ENCODE data around the gene XK. TPM values are rescaled to one million over a fixed set of nuclear protein-coding genes. Genes with fewer than 3 reads are reported as not detected.
A peak's percentile ranks its signal among the peaks of the same experiment; 100 is the strongest.

XK gene
- total RNA-seq, 2 experiments from 2014 or later: 0.07 TPM; not detected in 1

DNA sequence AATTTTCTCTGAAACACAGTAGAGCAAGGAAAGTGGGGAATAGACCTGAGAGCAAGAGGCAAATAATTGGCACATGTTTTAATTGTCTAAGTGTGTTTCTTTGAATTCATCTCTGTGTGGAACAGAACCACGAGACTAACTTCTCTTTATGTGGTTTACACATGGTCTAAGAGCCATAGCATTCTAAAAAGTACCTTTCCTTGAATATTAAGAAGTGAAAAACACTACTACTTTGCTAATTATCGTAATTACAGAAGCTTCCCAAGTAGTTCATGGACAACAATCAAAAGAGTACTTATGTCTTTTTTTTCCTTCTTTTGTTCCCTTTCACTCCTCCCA, 91.4 kb downstream of the XK start:
- CTCF ChIA-PET: interaction anchor here (1.0 to 1.7 kb wide), 3 partner anchors 30 to 47 kb away, joined by 3 to 6 read pairs (median 6); no protein-coding TSS in a partner anchor
- ATAC-seq: peak; percentile 37
- no peak overlapping the region for H3K4me3 Mint-ChIP-seq
- no peaks in the 10 kb centered on the region for H3K9me3 Mint-ChIP-seq
- TF ChIP-seq, protein P1, sequence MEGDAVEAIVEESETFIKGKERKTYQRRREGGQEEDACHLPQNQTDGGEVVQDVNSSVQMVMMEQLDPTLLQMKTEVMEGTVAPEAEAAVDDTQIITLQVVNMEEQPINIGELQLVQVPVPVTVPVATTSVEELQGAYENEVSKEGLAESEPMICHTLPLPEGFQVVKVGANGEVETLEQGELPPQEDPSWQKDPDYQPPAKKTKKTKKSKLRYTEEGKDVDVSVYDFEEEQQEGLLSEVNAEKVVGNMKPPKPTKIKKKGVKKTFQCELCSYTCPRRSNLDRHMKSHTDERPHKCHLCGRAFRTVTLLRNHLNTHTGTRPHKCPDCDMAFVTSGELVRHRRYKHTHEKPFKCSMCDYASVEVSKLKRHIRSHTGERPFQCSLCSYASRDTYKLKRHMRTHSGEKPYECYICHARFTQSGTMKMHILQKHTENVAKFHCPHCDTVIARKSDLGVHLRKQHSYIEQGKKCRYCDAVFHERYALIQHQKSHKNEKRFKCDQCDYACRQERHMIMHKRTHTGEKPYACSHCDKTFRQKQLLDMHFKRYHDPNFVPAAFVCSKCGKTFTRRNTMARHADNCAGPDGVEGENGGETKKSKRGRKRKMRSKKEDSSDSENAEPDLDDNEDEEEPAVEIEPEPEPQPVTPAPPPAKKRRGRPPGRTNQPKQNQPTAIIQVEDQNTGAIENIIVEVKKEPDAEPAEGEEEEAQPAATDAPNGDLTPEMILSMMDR (IDR thresholded peaks at IDR 0.05): no peak
- DNase-seq: no peak
- intact Hi-C loops (cut with micrococcal nuclease): no loop called here
- POLR2A ChIA-PET: no interaction called here
- peaks cover 23% of the 10 kb centered on the region for H3K4me1 Mint-ChIP-seq (ENCODE audit: low read depth)
- H3K27ac Mint-ChIP-seq: peak overlapping the region; percentile 61
- H3K36me3 Mint-ChIP-seq (ENCODE audit: low read depth): no peaks in the 10 kb centered on the region
- H3K27me3 Mint-ChIP-seq: no peaks in the 10 kb centered on the region

DNA sequence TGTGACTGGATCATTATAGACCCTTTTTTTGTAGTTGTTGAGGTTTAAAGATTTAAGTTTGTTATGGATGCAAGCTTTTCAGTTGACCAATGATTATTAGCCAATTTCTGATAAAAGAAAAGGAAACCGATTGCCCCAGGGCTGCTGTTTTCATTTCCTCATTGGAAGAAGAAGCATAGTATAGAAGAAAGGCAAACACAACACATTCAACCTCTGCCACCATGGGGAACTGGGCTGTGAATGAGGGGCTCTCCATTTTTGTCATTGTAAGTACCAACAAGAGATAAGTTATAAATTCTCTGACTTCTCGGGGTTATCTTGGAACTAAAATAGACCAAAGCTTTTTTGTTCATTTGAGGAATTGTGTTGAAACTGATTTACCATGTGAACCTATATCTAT, 94.3 kb downstream of the XK start, which contains the start of gene CYBB:
CYBB (plus strand) TSS at position 203 of the 400 bp plus-strand sequence; CDS start at position 222, 19 bp downstream.
- H3K36me3 Mint-ChIP-seq (ENCODE audit: low read depth): no peaks in the 10 kb centered on the region
- TF ChIP-seq, protein P1 (IDR thresholded peaks at IDR 0.05): no peak
- intact Hi-C loops (cut with micrococcal nuclease): no loop called here
- H3K27ac Mint-ChIP-seq: no peak within 1 kb of the TSS
- H3K9me3 Mint-ChIP-seq: no peaks in the 10 kb centered on the region
- peaks cover 23% of the 10 kb centered on the region for H3K4me1 Mint-ChIP-seq (ENCODE audit: low read depth)
- H3K4me3 Mint-ChIP-seq: no peak within 1 kb of the TSS
- ChIA-PET CTCF (no interaction called here), POLR2A (no interaction called here)
- no peak for ATAC-seq
- no peaks in the 10 kb centered on the region for H3K27me3 Mint-ChIP-seq
- DNase-seq: no peak

GRCh38 chrX:37781081-37781480, 95.5 kb downstream of the XK start:
- POLR2A ChIA-PET: no interaction called here
- no peak for DNase-seq
- intact Hi-C loops (cut with micrococcal nuclease): no loop called here
- TF ChIP-seq, protein P1 (IDR thresholded peaks at IDR 0.05): no peak
- no peaks in the 10 kb centered on the region for H3K36me3 Mint-ChIP-seq (ENCODE audit: low read depth)
- CTCF ChIA-PET: interaction anchor here (1.7 kb wide), 1 partner anchor 35 kb away, joined by 5 read pairs; no protein-coding TSS in a partner anchor
- H3K27me3 Mint-ChIP-seq: no peaks in the 10 kb centered on the region
- H3K9me3 Mint-ChIP-seq: no peaks in the 10 kb centered on the region
- ATAC-seq: no peak
- H3K4me3 Mint-ChIP-seq: no peak overlapping the region
- peaks cover 20% of the 10 kb centered on the region for H3K4me1 Mint-ChIP-seq (ENCODE audit: low read depth)
- H3K27ac Mint-ChIP-seq: no peak overlapping the region

Other genes starting within 250 kb of the XK start
- gene LANCL3, start 114.1 kb upstream of the XK start, total RNA-seq: under 1 TPM; 0.16 to 0.34 TPM
- gene CYBB, start 94.3 kb downstream of the XK start, total RNA-seq: under 1 TPM; 0.07 to 0.25 TPM
- gene DYNLT3, start 161.8 kb downstream of the XK start, total RNA-seq: 10 to 100 TPM; 24.8 to 26.6 TPM